Measurements from ENCODE around the gene ABI3. TPM values are rescaled to one million over a fixed set of nuclear protein-coding genes. Genes with fewer than 3 reads are reported as not detected.

Gene ABI3
- 0.11 to 0.12 TPM in 2 of 5 replicates, not detected in the others for total RNA-seq (2022; extraction: Qiagen RNA extraction; ENCODE audit: low read depth)

GRCh38 chr17:49210158-49211029 is at the start of gene ABI3, which contains the start of gene GNGT2:
Gene ABI3, plus strand, starts transcription at chr17:49210707. Its CDS starts 18 bp downstream, at chr17:49210725.
Gene GNGT2, minus strand, starts transcription at chr17:49210574. Its CDS starts 3,152 bp downstream, at chr17:49207422.

DNA sequence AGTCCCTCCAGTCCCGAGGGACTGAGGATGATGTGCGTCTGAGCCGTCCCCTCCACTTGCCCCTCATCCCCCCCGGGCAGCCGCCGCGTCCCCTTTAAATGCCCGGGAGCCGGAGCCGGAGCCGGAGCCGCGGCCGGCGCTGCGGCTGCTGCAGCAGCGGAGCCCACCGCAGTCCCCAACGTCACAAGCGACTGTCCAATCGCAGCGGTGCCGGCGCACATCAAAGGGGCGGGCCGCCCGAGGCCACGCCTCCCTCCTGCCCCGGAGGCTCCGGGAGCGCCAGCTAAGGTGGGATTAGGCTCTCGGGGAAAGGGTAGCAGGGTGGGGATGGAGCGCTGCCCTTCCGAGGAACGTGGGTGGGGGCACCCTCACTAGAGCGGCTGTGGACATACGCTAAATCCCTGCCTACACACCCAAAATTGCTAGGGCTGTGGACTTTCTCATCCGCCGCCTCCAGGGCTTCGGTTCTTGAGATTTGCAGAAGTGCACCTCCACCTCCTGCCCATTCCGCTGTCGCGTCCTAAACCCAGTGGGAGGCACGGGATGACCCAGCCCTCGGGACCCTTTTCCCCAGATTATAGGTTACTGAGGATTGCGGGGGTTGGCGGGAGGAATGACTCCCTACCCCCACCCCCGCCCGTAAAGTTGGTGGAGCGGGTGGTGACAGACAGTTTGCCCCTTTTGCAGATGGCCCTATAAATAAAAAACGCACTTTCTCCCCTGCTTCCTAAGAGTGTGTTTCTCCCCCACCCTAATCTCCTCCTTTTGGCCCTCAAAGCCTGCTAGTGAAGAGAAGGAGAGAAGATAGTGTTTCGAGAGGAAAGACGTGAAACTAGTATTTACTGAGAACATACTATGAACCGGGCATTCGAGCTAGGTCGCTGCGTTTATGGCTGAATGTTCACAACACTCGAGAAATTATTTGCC is 20.4 kb downstream of the ABI3 start, which contains the start of gene PHOSPHO1:
Gene PHOSPHO1 (minus strand): TSS at position 152 of the 927 bp plus-strand sequence. CDS start 4,096 bp downstream, outside the sequence.

Other genes with a start within 250 kb of the ABI3 start
- gene GIP, start 242.1 kb upstream of the ABI3 start, total RNA-seq (2022; extraction: Qiagen RNA extraction; ENCODE audit: low read depth) = 2.9 to 4.4 TPM (median 3.8 TPM) in 5 replicates
- 53.1 to 93.9 TPM (median 91.6 TPM) in 5 replicates for gene IGF2BP1, start 213.3 kb upstream of the ABI3 start, total RNA-seq (2022; extraction: Qiagen RNA extraction; ENCODE audit: low read depth)
- gene B4GALNT2, start 77.9 kb upstream of the ABI3 start, total RNA-seq (2022; extraction: Qiagen RNA extraction; ENCODE audit: low read depth) = 0.38 to 0.53 TPM (median 0.45 TPM) in 5 replicates
- 0.18 to 0.38 TPM (median 0.25 TPM) in 5 replicates for gene GNGT2, start 133 bp upstream of the ABI3 start, total RNA-seq (2022; extraction: Qiagen RNA extraction; ENCODE audit: low read depth)
- 0.48 to 1.1 TPM (median 0.63 TPM) in 5 replicates for gene PHOSPHO1, start 20.1 kb downstream of the ABI3 start, total RNA-seq (2022; extraction: Qiagen RNA extraction; ENCODE audit: low read depth)
- gene ZNF652, start 151.5 kb downstream of the ABI3 start, total RNA-seq (2022; extraction: Qiagen RNA extraction; ENCODE audit: low read depth) = 7.4 to 8.6 TPM (median 8.2 TPM) in 5 replicates
- gene PHB1, start 204.2 kb downstream of the ABI3 start, total RNA-seq (2022; extraction: Qiagen RNA extraction; ENCODE audit: low read depth) = 326 to 464 TPM (median 430 TPM) in 5 replicates

All from A549 treated with DMSO at 1 μM for 4 hours (cell line).